ENCODE data around the gene RSKR.

RSKR gene

GRCh38 chr17:28599311-28600184 is 14.4 kb downstream of the RSKR start:
- DNase-seq (ENCODE audit: extremely low read depth, low read depth) = peak; percentile 14
- TF ChIP-seq, protein P1, sequence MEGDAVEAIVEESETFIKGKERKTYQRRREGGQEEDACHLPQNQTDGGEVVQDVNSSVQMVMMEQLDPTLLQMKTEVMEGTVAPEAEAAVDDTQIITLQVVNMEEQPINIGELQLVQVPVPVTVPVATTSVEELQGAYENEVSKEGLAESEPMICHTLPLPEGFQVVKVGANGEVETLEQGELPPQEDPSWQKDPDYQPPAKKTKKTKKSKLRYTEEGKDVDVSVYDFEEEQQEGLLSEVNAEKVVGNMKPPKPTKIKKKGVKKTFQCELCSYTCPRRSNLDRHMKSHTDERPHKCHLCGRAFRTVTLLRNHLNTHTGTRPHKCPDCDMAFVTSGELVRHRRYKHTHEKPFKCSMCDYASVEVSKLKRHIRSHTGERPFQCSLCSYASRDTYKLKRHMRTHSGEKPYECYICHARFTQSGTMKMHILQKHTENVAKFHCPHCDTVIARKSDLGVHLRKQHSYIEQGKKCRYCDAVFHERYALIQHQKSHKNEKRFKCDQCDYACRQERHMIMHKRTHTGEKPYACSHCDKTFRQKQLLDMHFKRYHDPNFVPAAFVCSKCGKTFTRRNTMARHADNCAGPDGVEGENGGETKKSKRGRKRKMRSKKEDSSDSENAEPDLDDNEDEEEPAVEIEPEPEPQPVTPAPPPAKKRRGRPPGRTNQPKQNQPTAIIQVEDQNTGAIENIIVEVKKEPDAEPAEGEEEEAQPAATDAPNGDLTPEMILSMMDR (IDR thresholded peaks at IDR 0.05; ENCODE audit: low read depth, low read length) = no peak

DNA sequence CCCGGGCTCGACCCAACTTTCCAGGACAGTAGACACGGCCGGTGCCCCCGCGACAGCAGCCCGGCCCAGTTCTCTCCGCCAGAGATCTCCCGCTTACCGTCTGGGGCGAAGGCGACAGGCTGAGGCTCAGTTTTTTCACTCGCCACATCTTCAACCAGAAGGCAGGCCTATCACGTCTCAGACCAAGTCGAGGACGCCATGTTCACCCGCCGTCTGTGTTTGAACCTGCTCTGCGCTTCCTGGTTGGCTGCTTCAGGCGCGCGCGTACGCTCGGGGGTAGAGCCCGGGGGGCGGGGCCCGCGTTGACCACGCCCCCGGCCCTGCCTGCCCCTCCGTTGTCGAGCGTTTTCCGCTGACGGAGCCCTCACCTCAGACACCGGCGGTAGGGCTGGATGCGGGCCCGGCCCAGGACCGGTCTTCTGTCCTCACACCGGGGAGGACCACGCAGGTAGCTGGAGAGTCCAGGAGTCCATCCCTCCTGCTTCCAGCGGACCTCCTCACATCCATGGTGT is 15.1 kb downstream of the RSKR start, which contains the start of gene SPAG5:
Gene SPAG5, minus strand, starts transcription at position 227 of the 512 bp plus-strand sequence. Its CDS starts 79 bp downstream, at position 148.
- peak; percentile 55 for DNase-seq (ENCODE audit: extremely low read depth, low read depth)
- TF ChIP-seq, protein P1 (IDR thresholded peaks at IDR 0.05; ENCODE audit: low read depth, low read length) = no peak

DNA sequence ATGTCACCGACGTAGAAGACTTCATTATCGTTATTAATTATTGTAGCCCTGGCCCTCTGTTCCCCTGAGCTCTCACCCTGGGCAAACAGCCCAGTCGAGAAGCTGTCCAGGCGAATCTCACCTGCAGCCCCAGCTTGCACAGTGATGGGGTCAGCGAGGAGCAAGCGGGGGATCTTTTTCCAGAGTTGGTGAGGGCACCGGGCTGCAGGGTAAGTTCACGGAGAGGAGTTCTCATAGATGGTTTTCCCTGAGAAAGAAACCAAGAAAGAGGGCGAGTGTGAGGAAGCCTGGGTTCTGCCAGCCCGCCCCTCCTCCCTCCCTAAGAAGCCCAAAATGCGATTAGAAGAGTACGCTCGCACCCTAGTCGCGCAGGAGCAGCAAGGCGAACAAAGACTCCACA is 15.6 kb downstream of the RSKR start:
- TF ChIP-seq, protein P1 (IDR thresholded peaks at IDR 0.05; ENCODE audit: low read depth, low read length) = no peak
- no peak for DNase-seq (ENCODE audit: extremely low read depth, low read depth)

DNA sequence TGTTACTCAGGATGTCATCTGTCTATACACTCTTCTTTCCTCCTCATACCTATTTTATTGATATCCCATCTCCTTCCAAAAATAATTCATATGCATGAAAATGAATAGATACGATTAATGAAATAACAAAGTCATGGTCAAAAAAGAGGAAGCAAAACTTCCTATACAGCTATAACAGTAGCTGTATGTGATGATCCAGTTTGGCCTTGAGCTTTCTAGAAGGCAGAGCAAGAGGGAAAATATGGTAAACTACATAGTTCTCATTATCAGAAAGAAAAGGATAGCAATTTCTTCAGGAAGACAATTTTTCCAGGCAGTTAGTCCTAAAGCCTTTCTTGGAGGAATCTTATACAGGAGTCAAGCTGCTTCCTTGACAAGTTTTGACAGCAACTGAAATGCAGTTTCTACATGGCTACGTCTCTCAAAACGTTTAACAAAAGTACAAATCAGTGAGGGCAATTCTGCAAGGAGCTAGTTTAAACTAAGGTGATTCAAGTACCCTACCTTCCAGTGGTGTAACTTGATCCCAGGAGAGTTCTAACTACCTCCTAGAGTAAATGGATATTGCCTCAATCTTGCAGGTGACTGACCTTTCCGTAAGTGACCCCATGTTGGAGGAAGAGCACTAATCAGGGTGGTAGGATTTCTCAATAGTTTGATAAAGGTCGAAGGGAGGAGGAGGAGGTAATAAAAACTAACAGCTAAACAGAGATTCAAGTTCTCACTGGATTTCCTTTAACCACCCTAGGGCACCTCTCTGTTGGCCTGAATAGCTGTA is 16.2 kb downstream of the RSKR start:
- DNase-seq (ENCODE audit: extremely low read depth, low read depth) = no peak
- TF ChIP-seq, protein P1 (IDR thresholded peaks at IDR 0.05; ENCODE audit: low read depth, low read length) = no peak

DNA sequence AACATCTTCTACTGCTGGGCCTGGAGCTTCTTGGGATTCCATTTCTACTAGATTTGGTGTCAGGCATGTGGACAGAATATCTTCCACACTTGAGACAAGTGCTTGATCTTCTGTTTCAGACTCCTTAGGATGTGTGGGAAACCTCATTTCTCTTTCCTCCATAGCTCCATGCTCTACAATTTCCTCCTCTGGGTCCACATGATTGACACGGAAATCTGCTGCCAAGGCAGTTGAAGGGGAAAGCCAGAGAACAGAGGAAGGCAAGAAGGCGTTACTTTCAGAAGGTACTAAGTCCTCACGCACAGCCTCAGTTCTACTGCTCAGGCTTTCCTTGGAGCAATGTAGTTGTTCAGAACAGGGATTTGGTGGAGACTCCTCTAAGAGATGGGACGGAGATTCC is 21.7 kb downstream of the RSKR start:
- TF ChIP-seq, protein P1 (IDR thresholded peaks at IDR 0.05; ENCODE audit: low read depth, low read length) = no peak
- no peak for DNase-seq (ENCODE audit: extremely low read depth, low read depth)

DNA sequence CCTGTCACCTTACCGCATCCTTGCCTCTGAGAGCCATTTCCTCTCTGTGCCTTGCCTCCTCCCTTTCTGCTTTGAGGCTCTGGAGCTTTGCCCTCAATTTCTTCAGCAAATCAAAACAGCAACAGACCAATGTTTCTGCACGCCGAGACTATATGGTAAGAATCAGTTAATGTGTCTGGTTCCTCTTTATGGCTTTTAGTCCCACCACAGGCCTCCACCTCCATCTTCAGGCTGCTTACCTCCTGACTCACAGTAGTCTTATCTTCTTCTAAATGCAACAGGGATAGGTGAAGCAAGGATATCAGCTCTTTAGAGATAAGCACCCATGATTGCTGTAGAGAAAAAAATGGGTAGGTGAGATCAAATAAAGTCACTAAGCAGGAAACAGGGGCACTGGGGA is 28.1 kb downstream of the RSKR start:
- TF ChIP-seq, protein P1 (IDR thresholded peaks at IDR 0.05; ENCODE audit: low read depth, low read length) = no peak
- no peak for DNase-seq (ENCODE audit: extremely low read depth, low read depth)
